ENCODE results near the gene PANX3. TPM values are rescaled to one million over a fixed set of nuclear protein-coding genes. Genes with fewer than 3 reads are reported as not detected.
A peak's percentile ranks its signal among the peaks of the same experiment; 100 is the strongest.

Gene PANX3
- total and polyA plus RNA-seq, 9 of the 15 experiments (the other 6 are each of a cell fraction or from before 2014, with no cell fraction given) = 0.09 to 0.69 (median 0.39) TPM

- TF ChIP-seq NR2C2 (CRISPR knock-in tag; IDR thresholded peaks at IDR 0.05) (no peak), NR2C2 (tag; IDR thresholded peaks at IDR 0.05) (no peak), KDM1A (IDR thresholded peaks at IDR 0.05) (peak; percentile 90 to 93), CREB5 (CRISPR knock-in tag; IDR thresholded peaks at IDR 0.05) (no peak), DLX4 (CRISPR knock-in tag; IDR thresholded peaks at IDR 0.05) (no peak), LCOR (CRISPR knock-in tag; IDR thresholded peaks at IDR 0.05) (0 out of 2 replicates have a peak, but pooled peaks have one; percentile 48), E2F1 (CRISPR knock-in tag; IDR thresholded peaks at IDR 0.05) (no peak), SAFB (IDR thresholded peaks at IDR 0.05; ENCODE audit: borderline replicate concordance, low read depth, low read length) (no peak), GMEB1 (CRISPR knock-in tag; IDR thresholded peaks at IDR 0.05) (no peak), CREB3L1 (IDR thresholded peaks at IDR 0.05; ENCODE audit: borderline replicate concordance, low read depth) (no peak), ZBTB8A (IDR thresholded peaks at IDR 0.05; ENCODE audit: partially characterized antibody) (no peak), HMBOX1 (IDR thresholded peaks at IDR 0.05) (no peak), E2F6 (IDR thresholded peaks at IDR 0.05; ENCODE audit: borderline replicate concordance in 1 of 2, extremely low read depth in 1 of 2, insufficient read depth in 1 of 2, insufficient read length in 1 of 2, low read depth in 1 of 2, low read length in 1 of 2, poor library complexity in 1 of 2, severe bottlenecking in 1 of 2) (no peak), RNF2 (IDR thresholded peaks at IDR 0.05) (0 out of 2 replicates have a peak, but pooled peaks have one; percentile 30), SMARCC2 (IDR thresholded peaks at IDR 0.05; ENCODE audit: low read depth) (peak; percentile 25; the same call in 1 of the 2 replicates), TOE1 (IDR thresholded peaks at IDR 0.05; ENCODE audit: borderline replicate concordance) (peak; percentile 57), TOE1 (CRISPR knock-in tag; IDR thresholded peaks at IDR 0.05; ENCODE audit: borderline replicate concordance, low read depth) (no peak), NRF1 (conservative IDR thresholded peaks at IDR 0.05 in 1 of 2, IDR thresholded peaks at IDR 0.05 in 1 of 2) (peak; percentile 45 to 52; a peak in 2 of 4 replicates), ZNF785 (CRISPR knock-in tag; IDR thresholded peaks at IDR 0.05) (no peak), KDM4B (IDR thresholded peaks at IDR 0.05; ENCODE audit: borderline replicate concordance in 2 of 2, low read depth in 1 of 2) (no peak)
These were observed 56.4 kb downstream of the PANX3 start (continued) for GRCh38 chr11:124667601-124668000.

Measured in K562 (cell line).